ENCODE measurements around the gene IL1RAP. TPM values are rescaled to one million over a fixed set of nuclear protein-coding genes. Genes with fewer than 3 reads are reported as not detected.

IL1RAP gene
- total RNA-seq, 2 experiments from 2014 or later = 2.1 to 5.6 TPM

DNA sequence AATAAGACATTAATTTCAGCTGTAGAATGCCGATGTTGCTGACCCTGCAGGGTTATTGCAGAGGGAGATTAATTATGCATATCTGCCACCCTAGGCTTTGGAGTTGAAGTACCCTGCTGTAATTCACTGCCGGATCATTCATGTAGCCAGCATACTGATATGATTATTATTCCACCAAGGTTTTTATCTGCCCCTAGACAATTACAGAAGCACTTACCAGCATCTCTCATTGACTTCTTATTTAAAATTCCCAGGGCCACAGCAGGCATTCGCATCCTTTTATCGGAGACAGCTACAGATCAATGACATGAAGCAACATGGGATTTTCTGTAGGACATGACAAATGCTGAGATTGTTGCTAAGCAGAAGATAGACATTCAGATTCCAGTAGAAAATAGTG is 31.3 kb downstream of the IL1RAP start:
- no peaks in the 10 kb centered on the region for H3K9me3 ChIP-seq (ENCODE audit: low read length)
- CTCF ChIA-PET (ENCODE audit: unreplicated experiment) = no interaction called here
- no peaks in the 10 kb centered on the region for H3K4me1 ChIP-seq (ENCODE audit: insufficient read depth, low read length, poor library complexity, severe bottlenecking)
- no peak overlapping the region for H3K4me3 ChIP-seq (ENCODE audit: low read depth, low read length, poor library complexity, severe bottlenecking)
- H3K27ac ChIP-seq (ENCODE audit: low read depth, low read length, poor library complexity, severe bottlenecking) = no peak overlapping the region
- no peaks in the 10 kb centered on the region for H3K9me2 ChIP-seq (ENCODE audit: insufficient read depth, low read length)
- intact Hi-C loops (cut with micrococcal nuclease; ENCODE audit: unreplicated experiment) = no loop called here
- no peaks in the 10 kb centered on the region for H4K20me1 ChIP-seq (ENCODE audit: insufficient read depth, low read length)
- BruUV-seq (replicated peaks) = no TSS peak
- no peaks in the 10 kb centered on the region for H3K36me3 ChIP-seq (ENCODE audit: insufficient read depth, low read length)
- no peak for DNase-seq (ENCODE audit: low spot score)
- POLR2A ChIA-PET = no interaction called here
- no peaks in the 10 kb centered on the region for H3K79me2 ChIP-seq (ENCODE audit: insufficient read depth, low read depth, low read length)
- H3K4me2 ChIP-seq (ENCODE audit: low read length) = no peak overlapping the region
- no peak overlapping the region for H2AFZ ChIP-seq (ENCODE audit: low read length)
- TF ChIP-seq EZH2phosphoT487 (IDR thresholded peaks at IDR 0.05; ENCODE audit: borderline replicate concordance, low read depth, low read length) = no peak
- TF ChIP-seq, protein P1, sequence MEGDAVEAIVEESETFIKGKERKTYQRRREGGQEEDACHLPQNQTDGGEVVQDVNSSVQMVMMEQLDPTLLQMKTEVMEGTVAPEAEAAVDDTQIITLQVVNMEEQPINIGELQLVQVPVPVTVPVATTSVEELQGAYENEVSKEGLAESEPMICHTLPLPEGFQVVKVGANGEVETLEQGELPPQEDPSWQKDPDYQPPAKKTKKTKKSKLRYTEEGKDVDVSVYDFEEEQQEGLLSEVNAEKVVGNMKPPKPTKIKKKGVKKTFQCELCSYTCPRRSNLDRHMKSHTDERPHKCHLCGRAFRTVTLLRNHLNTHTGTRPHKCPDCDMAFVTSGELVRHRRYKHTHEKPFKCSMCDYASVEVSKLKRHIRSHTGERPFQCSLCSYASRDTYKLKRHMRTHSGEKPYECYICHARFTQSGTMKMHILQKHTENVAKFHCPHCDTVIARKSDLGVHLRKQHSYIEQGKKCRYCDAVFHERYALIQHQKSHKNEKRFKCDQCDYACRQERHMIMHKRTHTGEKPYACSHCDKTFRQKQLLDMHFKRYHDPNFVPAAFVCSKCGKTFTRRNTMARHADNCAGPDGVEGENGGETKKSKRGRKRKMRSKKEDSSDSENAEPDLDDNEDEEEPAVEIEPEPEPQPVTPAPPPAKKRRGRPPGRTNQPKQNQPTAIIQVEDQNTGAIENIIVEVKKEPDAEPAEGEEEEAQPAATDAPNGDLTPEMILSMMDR (conservative IDR thresholded peaks at IDR 0.05; ENCODE audit: low read length) = no peak

DNA sequence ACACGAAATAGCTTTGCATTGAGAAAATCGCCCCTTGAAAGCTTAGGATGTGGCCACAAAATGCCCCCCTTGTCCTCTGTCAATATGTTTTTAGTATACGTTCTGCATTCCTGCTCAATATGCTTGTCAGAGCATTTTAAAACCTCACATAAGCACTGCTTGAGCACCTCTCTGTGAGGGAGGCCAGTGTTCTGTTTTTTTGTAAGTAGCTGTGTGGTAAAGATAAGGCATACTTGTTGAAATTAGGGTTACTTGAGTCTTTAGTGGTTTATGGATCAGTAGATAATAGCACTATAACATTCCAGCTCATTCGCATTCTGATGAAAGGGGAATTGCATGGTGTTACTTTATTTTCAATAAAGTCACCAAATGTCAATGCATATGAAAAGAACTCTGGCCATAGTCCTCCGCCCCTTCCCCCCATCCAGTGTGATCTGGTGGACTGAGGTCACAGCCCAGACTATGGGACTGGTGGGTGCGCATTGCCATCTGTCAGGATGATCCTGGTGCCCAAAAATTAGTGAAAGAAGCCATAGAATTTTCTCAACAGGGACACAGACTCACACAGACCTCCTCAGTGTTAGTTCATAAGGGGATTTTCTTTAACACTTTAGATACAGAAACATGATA is 33.1 kb downstream of the IL1RAP start:
- intact Hi-C loops (cut with micrococcal nuclease; ENCODE audit: unreplicated experiment) = no loop called here
- ChIA-PET CTCF (ENCODE audit: unreplicated experiment) (no interaction called here), POLR2A (no interaction called here)

More for the DNA sequence above, 33.1 kb downstream of the IL1RAP start:
- H4K20me1 ChIP-seq (ENCODE audit: insufficient read depth, low read length) = no peaks in the 10 kb centered on the region
- no peaks in the 10 kb centered on the region for H3K9me2 ChIP-seq (ENCODE audit: insufficient read depth, low read length)
- BruUV-seq (replicated peaks) = no TSS peak
- no peak for TF ChIP-seq EZH2phosphoT487 (IDR thresholded peaks at IDR 0.05; ENCODE audit: borderline replicate concordance, low read depth, low read length)
- TF ChIP-seq, protein P1 (conservative IDR thresholded peaks at IDR 0.05; ENCODE audit: low read length) = no peak
- no peaks in the 10 kb centered on the region for H3K79me2 ChIP-seq (ENCODE audit: insufficient read depth, low read depth, low read length)
- H3K27ac ChIP-seq (ENCODE audit: low read depth, low read length, poor library complexity, severe bottlenecking) = no peak overlapping the region
- H3K9me3 ChIP-seq (ENCODE audit: low read length) = no peaks in the 10 kb centered on the region
- H3K4me1 ChIP-seq (ENCODE audit: insufficient read depth, low read length, poor library complexity, severe bottlenecking) = no peaks in the 10 kb centered on the region
- H2AFZ ChIP-seq (ENCODE audit: low read length) = no peak overlapping the region
- H3K4me2 ChIP-seq (ENCODE audit: low read length) = no peak overlapping the region
- no peak overlapping the region for H3K4me3 ChIP-seq (ENCODE audit: low read depth, low read length, poor library complexity, severe bottlenecking)
- H3K36me3 ChIP-seq (ENCODE audit: insufficient read depth, low read length) = no peaks in the 10 kb centered on the region
- no peak for DNase-seq (ENCODE audit: low spot score)
